ENCODE data around the gene GRK4. TPM values are rescaled to one million over a fixed set of nuclear protein-coding genes. Genes with fewer than 3 reads are reported as not detected.
"Not testable (repeated sequence)": the region's sequence is repeated elsewhere in the genome, so short reads cannot be mapped to it uniquely, and the experiment has no call there.

Gene GRK4
- total and polyA plus RNA-seq, 3 experiments from 2014 or later: 2.5 to 7.7 (median 5.4) TPM

GRCh38 chr4:2944586-2945526, 18.5 kb upstream of the GRK4 start:
- H3K36me3 Mint-ChIP-seq: peaks cover 0 to 97% (median 17%) of the 10 kb centered on the region in 3 donors
- H3K4me3 Mint-ChIP-seq: peak overlapping the region in 1 of 7 donors; percentile 37
- H3K36me3 ChIP-seq (ENCODE audit: insufficient read depth, low read length): peaks cover 64% of the 10 kb centered on the region
- DNase-seq: no peak
- ChIA-PET CTCF (interaction anchor here (1.1 to 2.7 kb wide), 3 partner anchors 9 to 181 kb away, joined by 6 to 13 read pairs (median 11); no protein-coding TSS in a partner anchor), POLR2A (interaction anchor here (1.0 to 1.2 kb wide), 2 partner anchors 9 to 10 kb away, joined by 3 to 6 read pairs; no protein-coding TSS in a partner anchor)
- H3K27me3 Mint-ChIP-seq: peaks cover 0 to 5% of the 10 kb centered on the region in 2 donors
- peak overlapping the region in 5 of 8 donors; percentile 6 to 57 (median 33) for H3K27ac Mint-ChIP-seq
- no peaks in the 10 kb centered on the region for H3K9me3 ChIP-seq (ENCODE audit: low read length)
- H3K4me1 ChIP-seq (ENCODE audit: insufficient read depth, low read length): no peaks in the 10 kb centered on the region
- no peak overlapping the region for H3K27ac ChIP-seq (ENCODE audit: low read depth, low read length)
- no peak overlapping the region for H3K4me3 ChIP-seq (ENCODE audit: low read length)
- H3K27me3 ChIP-seq (ENCODE audit: insufficient read depth, low read length, poor library complexity, severe bottlenecking): no peaks in the 10 kb centered on the region
- peaks cover 6 to 22% (median 17%) of the 10 kb centered on the region in 3 donors for H3K4me1 Mint-ChIP-seq
- no peaks in the 10 kb centered on the region for H3K9me3 Mint-ChIP-seq

- CTCF ChIA-PET: interaction anchor here (1.0 to 3.2 kb wide), 4 partner anchors 8 to 182 kb away, joined by 3 to 13 read pairs (median 11); no protein-coding TSS in a partner anchor
- peaks cover 0 to 97% (median 25%) of the 10 kb centered on the region in 3 donors for H3K36me3 Mint-ChIP-seq
- H3K9me3 ChIP-seq (ENCODE audit: low read length); H3K27ac ChIP-seq (ENCODE audit: low read depth, low read length); H3K4me3 ChIP-seq (ENCODE audit: low read length); H3K9me3 Mint-ChIP-seq; H3K27me3 Mint-ChIP-seq; DNase-seq; H3K4me1 ChIP-seq (ENCODE audit: insufficient read depth, low read length); H3K27me3 ChIP-seq (ENCODE audit: insufficient read depth, low read length, poor library complexity, severe bottlenecking): not testable (repeated sequence)
- POLR2A ChIA-PET: interaction anchor here (1.0 to 1.2 kb wide), 2 partner anchors 8 to 11 kb away, joined by 3 to 6 read pairs; no protein-coding TSS in a partner anchor
- H3K36me3 ChIP-seq (ENCODE audit: insufficient read depth, low read length): peaks cover 58% of the 10 kb centered on the region
- H3K27ac Mint-ChIP-seq: peak overlapping the region in 5 of 8 donors; percentile 11 to 60 (median 40)
- H3K4me1 Mint-ChIP-seq: peaks cover 6 to 17% (median 14%) of the 10 kb centered on the region in 3 donors
- peak overlapping the region in 1 of 7 donors; percentile 37 for H3K4me3 Mint-ChIP-seq
Observed at GRCh38 chr4:2945619-2946604, 17.5 kb upstream of the GRK4 start.

GRCh38 chr4:2946812-2947600, 16.4 kb upstream of the GRK4 start:
- no peak overlapping the region for H3K4me3 ChIP-seq (ENCODE audit: low read length)
- Mint-ChIP-seq H3K9me3 (no peaks in the 10 kb centered on the region), H3K27me3 (peaks cover 0 to 5% of the 10 kb centered on the region in 2 donors), H3K4me1 (peaks cover 8 to 16% (median 8%) of the 10 kb centered on the region in 3 donors), H3K36me3 (peaks cover 0 to 95% (median 31%) of the 10 kb centered on the region in 3 donors), H3K27ac (peak overlapping the region in 2 of 8 donors; percentile 40 to 90), H3K4me3 (no peak overlapping the region)
- no peaks in the 10 kb centered on the region for H3K9me3 ChIP-seq (ENCODE audit: low read length)
- no peak overlapping the region for H3K27ac ChIP-seq (ENCODE audit: low read depth, low read length)
- H3K36me3 ChIP-seq (ENCODE audit: insufficient read depth, low read length): peaks cover 58% of the 10 kb centered on the region
- no peaks in the 10 kb centered on the region for H3K27me3 ChIP-seq (ENCODE audit: insufficient read depth, low read length, poor library complexity, severe bottlenecking)
- ChIA-PET POLR2A (no interaction called here), CTCF (interaction anchor here (1.0 to 3.5 kb wide), 5 partner anchors 11 to 183 kb away, joined by 3 to 14 read pairs (median 9); partner anchors contain the start of genes GRK4 and NOP14)
- DNase-seq: peak in 1 of 5 donors; percentile 3
- no peaks in the 10 kb centered on the region for H3K4me1 ChIP-seq (ENCODE audit: insufficient read depth, low read length)

- DNase-seq: no peak
- H3K4me1 ChIP-seq (ENCODE audit: insufficient read depth, low read length): no peaks in the 10 kb centered on the region
- H3K36me3 ChIP-seq (ENCODE audit: insufficient read depth, low read length): peaks cover 62% of the 10 kb centered on the region
- H3K4me3 ChIP-seq (ENCODE audit: low read length): no peak overlapping the region
- CTCF ChIA-PET: interaction anchor here (1.0 to 3.5 kb wide), 5 partner anchors 12 to 184 kb away, joined by 3 to 14 read pairs (median 9); partner anchors contain the start of genes GRK4 and NOP14
- Mint-ChIP-seq H3K36me3 (peaks cover 0 to 95% (median 33%) of the 10 kb centered on the region in 3 donors), H3K27ac (no peak overlapping the region), H3K27me3 (peaks cover 0 to 4% of the 10 kb centered on the region in 2 donors), H3K4me1 (peaks cover 0 to 8% (median 4%) of the 10 kb centered on the region in 3 donors), H3K4me3 (no peak overlapping the region), H3K9me3 (no peaks in the 10 kb centered on the region)
- POLR2A ChIA-PET: interaction anchor here (0.6 to 1.5 kb wide), 2 partner anchors 14 to 16 kb away, joined by 3 to 4 read pairs; partner anchors contain the start of gene GRK4
- no peaks in the 10 kb centered on the region for H3K9me3 ChIP-seq (ENCODE audit: low read length)
- H3K27me3 ChIP-seq (ENCODE audit: insufficient read depth, low read length, poor library complexity, severe bottlenecking): no peaks in the 10 kb centered on the region
- no peak overlapping the region for H3K27ac ChIP-seq (ENCODE audit: low read depth, low read length)
Observed at GRCh38 chr4:2947926-2948325, 15.4 kb upstream of the GRK4 start.

DNA sequence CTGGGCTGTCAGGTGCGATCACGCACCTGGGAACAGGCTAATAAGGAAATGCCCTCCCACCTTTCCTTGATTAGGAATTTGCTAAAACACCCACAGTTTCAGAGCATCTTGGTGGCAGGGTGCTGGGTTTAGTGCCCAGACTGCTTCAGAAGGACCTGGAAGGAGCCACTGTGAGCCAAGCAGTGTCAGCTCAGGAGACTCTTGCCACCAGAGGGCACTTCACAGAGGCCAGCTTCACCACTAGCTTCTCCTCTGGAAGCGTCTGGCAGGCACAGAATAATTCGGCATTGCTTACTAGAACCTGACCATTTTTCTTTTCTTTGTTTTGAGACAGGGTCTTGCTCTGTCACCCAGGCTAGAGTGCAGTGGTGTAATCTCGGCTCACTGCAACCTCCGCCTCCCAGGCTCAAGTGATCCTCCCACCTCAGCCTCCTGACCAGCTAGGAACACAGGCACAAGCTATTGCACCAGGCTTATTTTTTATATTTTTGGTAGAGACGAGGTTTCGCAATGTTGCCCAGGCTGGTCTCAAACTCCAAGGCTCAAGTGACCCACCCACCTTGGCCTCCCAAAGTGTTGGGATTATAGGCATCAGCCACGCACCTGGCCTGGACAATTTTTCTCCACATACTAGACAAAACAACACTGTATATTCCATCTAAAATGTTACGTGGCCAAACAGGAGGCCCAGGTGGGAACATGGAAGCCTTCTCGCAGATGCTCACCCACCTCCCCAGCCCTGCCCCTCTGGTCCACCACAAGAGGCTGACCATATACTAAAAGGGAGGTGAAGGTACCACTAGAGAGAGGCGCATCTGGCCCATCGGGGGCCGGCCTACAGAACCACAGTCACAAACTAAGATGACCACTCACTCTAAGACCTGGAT, 14.2 kb upstream of the GRK4 start:
- Mint-ChIP-seq H3K36me3 (peaks cover 0 to 95% (median 35%) of the 10 kb centered on the region in 3 donors), H3K27ac (peak overlapping the region in 3 of 8 donors; percentile 17 to 74 (median 66)), H3K4me1 (peaks cover 3 to 4% (median 3%) of the 10 kb centered on the region in 3 donors), H3K4me3 (no peak overlapping the region), H3K27me3 (peaks cover 0 to 2% of the 10 kb centered on the region in 2 donors), H3K9me3 (no peaks in the 10 kb centered on the region)
- Histone ChIP-seq H3K4me3 (ENCODE audit: low read length) (no peak overlapping the region), H3K27me3 (ENCODE audit: insufficient read depth, low read length, poor library complexity, severe bottlenecking) (no peaks in the 10 kb centered on the region), H3K4me1 (ENCODE audit: insufficient read depth, low read length) (no peaks in the 10 kb centered on the region), H3K9me3 (ENCODE audit: low read length) (no peaks in the 10 kb centered on the region), H3K36me3 (ENCODE audit: insufficient read depth, low read length) (peaks cover 66% of the 10 kb centered on the region), H3K27ac (ENCODE audit: low read depth, low read length) (no peak overlapping the region)
- ChIA-PET POLR2A (interaction anchor here (1.0 to 1.5 kb wide), 2 partner anchors 14 to 20 kb away, joined by 4 read pairs; partner anchors contain the start of gene GRK4), CTCF (interaction anchor here (0.8 to 3.5 kb wide), 8 partner anchors 10 to 185 kb away, joined by 3 to 14 read pairs (median 3); partner anchors contain the start of genes GRK4 and NOP14)
- peak in 1 of 5 donors; percentile 49 for DNase-seq

DNA sequence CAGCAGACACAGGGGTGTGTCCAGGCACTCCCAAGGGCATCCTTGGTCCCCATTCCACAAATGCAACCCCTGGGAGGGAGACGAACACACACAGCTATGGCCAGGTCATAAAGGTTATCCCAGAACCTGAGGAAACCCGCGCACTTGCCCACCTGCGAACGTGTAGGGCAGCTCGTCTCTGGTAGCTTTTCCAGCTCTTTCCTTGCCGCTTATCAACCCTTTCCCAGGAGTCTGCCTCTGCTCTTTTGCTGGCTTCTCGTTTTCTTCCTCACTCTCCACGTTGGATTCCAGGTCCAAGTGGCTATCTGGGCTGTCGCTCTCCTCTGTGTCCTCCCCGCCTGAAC, 13.6 kb upstream of the GRK4 start:
- no peaks in the 10 kb centered on the region for H3K9me3 Mint-ChIP-seq
- Histone ChIP-seq H3K27me3 (ENCODE audit: insufficient read depth, low read length, poor library complexity, severe bottlenecking) (no peaks in the 10 kb centered on the region), H3K27ac (ENCODE audit: low read depth, low read length) (no peak overlapping the region), H3K9me3 (ENCODE audit: low read length) (no peaks in the 10 kb centered on the region), H3K4me1 (ENCODE audit: insufficient read depth, low read length) (peaks cover 5% of the 10 kb centered on the region), H3K36me3 (ENCODE audit: insufficient read depth, low read length) (peaks cover 68% of the 10 kb centered on the region), H3K4me3 (ENCODE audit: low read length) (no peak overlapping the region)
- peaks cover 0 to 95% (median 35%) of the 10 kb centered on the region in 3 donors for H3K36me3 Mint-ChIP-seq
- CTCF ChIA-PET: interaction anchor here (0.8 to 3.5 kb wide), 4 partner anchors 10 to 28 kb away, joined by 3 to 14 read pairs (median 3); no protein-coding TSS in a partner anchor
- H3K27ac Mint-ChIP-seq: peak overlapping the region in 1 of 8 donors; percentile 75
- no peak overlapping the region for H3K4me3 Mint-ChIP-seq
- H3K4me1 Mint-ChIP-seq: peaks cover 8 to 10% (median 9%) of the 10 kb centered on the region in 3 donors
- peaks cover 0 to 2% of the 10 kb centered on the region in 2 donors for H3K27me3 Mint-ChIP-seq
- DNase-seq: no peak
- POLR2A ChIA-PET: interaction anchor here (1.0 to 1.5 kb wide), 2 partner anchors 14 to 21 kb away, joined by 4 read pairs; partner anchors contain the start of gene GRK4
